ENCODE measurements around the gene C6orf52.
A peak's percentile ranks its signal among the peaks of the same experiment; 100 is the strongest.

Gene C6orf52

GRCh38 chr6:10658910-10659698 is 35.3 kb downstream of the C6orf52 start:
- peak overlapping the region; percentile 59 for H3K27ac ChIP-seq

GRCh38 chr6:10655508-10656055 is 38.8 kb downstream of the C6orf52 start:
- TF ChIP-seq, protein P1, sequence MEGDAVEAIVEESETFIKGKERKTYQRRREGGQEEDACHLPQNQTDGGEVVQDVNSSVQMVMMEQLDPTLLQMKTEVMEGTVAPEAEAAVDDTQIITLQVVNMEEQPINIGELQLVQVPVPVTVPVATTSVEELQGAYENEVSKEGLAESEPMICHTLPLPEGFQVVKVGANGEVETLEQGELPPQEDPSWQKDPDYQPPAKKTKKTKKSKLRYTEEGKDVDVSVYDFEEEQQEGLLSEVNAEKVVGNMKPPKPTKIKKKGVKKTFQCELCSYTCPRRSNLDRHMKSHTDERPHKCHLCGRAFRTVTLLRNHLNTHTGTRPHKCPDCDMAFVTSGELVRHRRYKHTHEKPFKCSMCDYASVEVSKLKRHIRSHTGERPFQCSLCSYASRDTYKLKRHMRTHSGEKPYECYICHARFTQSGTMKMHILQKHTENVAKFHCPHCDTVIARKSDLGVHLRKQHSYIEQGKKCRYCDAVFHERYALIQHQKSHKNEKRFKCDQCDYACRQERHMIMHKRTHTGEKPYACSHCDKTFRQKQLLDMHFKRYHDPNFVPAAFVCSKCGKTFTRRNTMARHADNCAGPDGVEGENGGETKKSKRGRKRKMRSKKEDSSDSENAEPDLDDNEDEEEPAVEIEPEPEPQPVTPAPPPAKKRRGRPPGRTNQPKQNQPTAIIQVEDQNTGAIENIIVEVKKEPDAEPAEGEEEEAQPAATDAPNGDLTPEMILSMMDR (conservative IDR thresholded peaks at IDR 0.05), result no peak
- H3K27ac ChIP-seq, result no peak overlapping the region

More at GRCh38 chr6:10658910-10659698, 35.3 kb downstream of the C6orf52 start:
- TF ChIP-seq, protein P1 (conservative IDR thresholded peaks at IDR 0.05), result no peak

- H3K27ac ChIP-seq, result no peak overlapping the region
- TF ChIP-seq, protein P1 (conservative IDR thresholded peaks at IDR 0.05), result no peak
Observed at GRCh38 chr6:10644225-10644624, 50.2 kb downstream of the C6orf52 start.

DNA sequence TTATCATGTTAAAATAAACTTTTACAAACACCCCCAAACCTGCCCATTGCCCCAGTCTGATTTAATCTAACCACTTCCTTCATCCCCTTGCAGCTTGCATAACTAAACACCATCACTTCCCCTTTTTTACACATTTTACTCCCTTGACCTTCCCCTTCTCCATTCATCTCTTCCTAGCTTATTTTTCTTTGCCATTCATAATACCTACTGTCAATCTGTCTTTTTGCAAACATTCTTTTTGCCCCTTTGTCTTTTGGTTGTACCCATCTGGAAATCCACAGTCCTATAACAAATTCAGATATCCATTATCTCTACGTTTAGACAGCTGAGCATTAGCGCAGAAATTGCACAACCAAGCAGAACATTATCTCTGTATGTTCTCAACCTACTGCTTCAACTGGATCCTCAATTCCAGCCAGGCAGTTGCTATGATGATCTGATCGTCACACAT is 51.2 kb downstream of the C6orf52 start:
- TF ChIP-seq, protein P1 (conservative IDR thresholded peaks at IDR 0.05), result no peak
- no peak overlapping the region for H3K27ac ChIP-seq

DNA sequence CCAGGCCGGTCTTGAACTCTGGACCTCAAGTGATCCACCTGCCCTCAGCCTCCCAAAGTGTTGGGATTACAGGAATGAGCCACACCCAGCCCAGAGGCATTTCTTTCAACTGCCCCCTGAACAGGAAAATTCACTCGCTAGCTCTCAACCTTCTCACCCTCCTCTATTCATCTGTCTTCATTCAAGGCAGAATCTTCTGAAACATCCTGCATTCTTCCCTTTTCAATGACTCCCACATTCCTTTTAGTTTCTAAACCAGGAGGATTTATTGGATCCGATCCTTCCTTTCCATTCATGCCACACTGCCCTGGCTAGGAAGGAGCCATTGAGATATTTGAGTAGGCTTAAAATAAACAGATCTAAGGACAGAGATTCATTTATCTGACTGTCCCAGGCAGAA is 52.9 kb downstream of the C6orf52 start:
- TF ChIP-seq, protein P1 (conservative IDR thresholded peaks at IDR 0.05), result no peak
- no peak overlapping the region for H3K27ac ChIP-seq

- H3K27ac ChIP-seq, result no peak overlapping the region
- TF ChIP-seq, protein P1 (conservative IDR thresholded peaks at IDR 0.05), result no peak
Observed at GRCh38 chr6:10640412-10640811, 54.0 kb downstream of the C6orf52 start.

GRCh38 chr6:10633216-10633615 is 61.2 kb downstream of the C6orf52 start:
- no peak overlapping the region for H3K27ac ChIP-seq
- TF ChIP-seq, protein P1 (conservative IDR thresholded peaks at IDR 0.05), result no peak
